T-helper 22 cell (primary cell): ENCODE measurements around the gene SEPTIN10.
"Not testable (repeated sequence)": the region's sequence is repeated elsewhere in the genome, so short reads cannot be mapped to it uniquely, and the experiment has no call there.

ENCODE experiments used
- DNase-seq: peaks from one replicate; pipeline ENCODE4 v3.0.0-alpha.2; 2020; ENCODE audit warnings: low read depth

The SEPTIN10 gene

DNA sequence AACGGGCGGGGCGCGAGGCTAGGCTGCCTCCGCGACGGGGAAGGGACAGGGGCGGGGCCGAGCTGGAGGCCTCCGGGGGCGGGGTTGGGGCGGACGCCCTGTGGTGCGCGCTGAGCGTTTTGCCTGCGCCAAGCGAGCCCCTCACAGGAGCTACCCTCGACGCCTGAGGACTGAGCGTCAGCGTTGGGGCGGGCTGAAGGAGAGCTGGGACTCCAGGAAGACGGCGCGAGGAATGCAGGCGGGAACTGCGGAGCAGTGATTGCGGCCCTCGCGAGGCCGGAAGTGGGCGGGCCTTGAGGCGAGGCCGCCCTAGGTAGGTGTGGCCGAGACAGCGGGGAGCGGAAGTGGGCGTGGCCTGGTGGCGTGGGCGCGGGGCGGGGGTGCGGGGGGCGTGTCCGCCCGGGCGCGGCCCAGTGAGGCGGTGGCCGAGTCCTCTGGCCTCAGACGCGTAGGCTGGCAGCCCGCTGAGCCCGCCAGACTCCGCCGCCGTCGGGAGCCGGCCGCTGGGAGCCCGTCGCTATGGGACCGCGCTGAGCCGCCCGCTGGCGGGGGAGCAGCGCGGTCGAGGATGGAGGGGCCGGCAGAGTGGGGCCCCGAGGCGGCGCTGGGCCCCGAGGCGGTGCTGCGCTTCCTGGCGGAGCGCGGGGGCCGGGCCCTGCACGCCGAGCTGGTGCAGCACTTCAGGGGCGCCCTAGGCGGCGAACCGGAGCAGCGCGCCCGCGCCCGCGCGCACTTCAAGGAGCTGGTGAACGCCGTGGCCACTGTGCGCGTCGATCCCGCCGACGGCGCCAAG lies at the start of gene SEPTIN10, which contains the start of gene SOWAHC:
TSS of gene SEPTIN10 (minus strand) at position 45 of the 793 bp plus-strand sequence. CDS start 139 bp downstream, outside the sequence.
TSS of gene SOWAHC (plus strand) at position 443 of the 793 bp plus-strand sequence. CDS start at position 569, 126 bp downstream.
- DNase-seq = peak; percentile 76

DNA sequence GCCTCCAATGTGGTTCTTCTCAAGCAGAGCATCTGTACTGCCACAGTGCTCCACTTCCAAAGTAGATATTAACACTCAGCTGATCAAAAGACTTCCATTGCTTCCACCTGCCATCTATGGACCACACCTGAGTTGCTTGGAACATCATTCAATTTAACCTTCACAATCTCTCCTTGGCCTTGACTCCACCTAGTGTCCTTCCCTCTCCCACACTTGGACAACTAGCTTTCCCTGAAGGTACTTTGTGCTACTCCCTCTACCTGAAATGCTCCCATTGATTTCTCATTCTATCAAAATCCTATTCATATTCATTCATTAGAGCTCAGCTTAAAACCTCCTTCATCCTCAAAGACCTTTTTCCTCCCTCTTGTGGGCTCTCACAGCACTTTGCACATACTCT lies 49.1 kb upstream of the SEPTIN10 start:
- DNase-seq = no peak

DNA sequence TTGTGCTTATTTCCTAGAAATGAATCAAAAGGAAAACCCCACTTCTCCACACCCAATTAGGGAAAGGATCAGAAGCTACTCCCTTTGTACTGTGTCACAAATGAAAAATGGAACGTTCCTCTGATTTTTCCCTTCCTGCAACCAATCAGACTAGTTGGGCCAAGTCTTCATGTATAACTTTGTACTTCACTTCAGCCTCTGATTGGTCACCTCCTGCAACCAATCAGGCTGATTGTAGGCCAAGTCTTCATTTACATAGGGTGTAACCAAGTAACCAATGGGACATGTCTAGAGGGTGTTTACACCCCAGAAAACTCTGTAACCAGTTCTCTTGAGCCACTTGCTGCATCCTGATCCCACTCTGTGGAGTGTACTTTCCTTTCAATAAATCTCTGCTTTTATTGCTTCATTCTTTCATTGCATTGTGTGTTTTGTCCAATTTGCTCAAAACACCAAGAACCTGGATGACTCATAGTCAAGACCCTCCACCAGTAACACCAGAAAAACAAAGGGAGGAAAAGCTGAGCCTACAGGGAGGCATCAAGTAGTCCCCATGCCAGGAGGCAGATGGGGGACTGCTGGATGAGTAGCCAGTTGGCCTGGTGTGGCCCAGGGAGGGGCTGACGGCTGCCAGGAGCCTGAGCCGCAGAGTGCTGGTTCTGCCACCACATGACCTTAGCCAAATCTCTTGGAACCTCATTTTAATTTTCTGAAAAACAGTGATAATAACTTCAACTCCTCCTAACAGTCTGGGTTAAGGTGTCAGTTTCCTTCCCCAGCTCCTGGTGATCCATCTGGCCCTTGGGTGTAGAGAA lies 46.5 kb upstream of the SEPTIN10 start:
- no peak for DNase-seq

DNA sequence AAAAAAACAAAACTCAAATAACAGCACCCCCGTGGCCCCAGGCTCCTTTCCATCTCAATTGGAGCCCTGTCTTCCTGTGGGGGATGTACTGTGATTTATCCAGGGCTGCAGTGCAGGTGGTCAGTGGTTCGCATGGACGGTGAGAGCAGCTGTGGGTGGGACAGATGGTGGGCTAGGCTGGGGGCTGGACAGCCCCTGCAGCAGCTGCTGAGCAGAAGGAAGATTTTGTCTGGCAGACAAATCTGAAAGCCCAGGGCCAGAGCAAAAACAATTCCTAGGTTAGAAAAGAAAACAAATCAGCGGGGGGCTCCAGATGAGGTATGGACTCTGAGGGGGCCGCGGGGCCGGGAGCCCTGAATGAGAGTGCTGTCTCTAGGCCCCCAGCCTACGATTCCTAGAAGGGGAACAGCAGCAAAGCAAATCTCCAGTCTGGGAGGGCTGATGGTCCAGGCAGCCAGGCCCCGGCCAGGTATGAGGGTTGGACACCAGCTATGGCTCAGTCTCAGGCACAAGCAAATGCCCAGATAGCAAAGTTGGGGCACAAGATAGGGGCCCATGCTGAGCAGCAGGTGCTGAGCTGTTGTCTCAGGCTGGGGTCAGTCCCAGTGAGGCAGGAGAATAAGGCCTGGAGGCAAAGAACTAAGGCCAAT lies 45.8 kb upstream of the SEPTIN10 start:
- no peak for DNase-seq

DNA sequence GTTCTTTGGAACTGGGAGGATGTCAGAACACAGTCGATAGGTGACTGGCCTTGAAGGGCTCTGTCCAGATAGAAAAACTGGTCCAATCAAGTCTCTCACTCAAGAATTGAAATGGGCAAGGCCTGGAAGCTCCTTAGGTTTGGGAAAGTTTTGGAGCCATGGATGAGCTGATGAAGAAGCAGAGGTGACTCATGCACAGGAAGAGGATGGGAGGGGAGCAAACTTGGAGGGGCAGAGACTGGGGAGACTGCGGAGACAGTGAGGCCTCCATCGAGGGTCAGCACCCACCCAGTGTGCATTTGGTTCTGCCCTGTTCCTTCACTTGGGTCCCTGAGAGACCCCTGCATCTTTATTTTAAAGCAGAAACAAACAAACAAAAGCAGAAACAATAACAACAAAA lies 41.5 kb upstream of the SEPTIN10 start:
- DNase-seq = no peak

DNA sequence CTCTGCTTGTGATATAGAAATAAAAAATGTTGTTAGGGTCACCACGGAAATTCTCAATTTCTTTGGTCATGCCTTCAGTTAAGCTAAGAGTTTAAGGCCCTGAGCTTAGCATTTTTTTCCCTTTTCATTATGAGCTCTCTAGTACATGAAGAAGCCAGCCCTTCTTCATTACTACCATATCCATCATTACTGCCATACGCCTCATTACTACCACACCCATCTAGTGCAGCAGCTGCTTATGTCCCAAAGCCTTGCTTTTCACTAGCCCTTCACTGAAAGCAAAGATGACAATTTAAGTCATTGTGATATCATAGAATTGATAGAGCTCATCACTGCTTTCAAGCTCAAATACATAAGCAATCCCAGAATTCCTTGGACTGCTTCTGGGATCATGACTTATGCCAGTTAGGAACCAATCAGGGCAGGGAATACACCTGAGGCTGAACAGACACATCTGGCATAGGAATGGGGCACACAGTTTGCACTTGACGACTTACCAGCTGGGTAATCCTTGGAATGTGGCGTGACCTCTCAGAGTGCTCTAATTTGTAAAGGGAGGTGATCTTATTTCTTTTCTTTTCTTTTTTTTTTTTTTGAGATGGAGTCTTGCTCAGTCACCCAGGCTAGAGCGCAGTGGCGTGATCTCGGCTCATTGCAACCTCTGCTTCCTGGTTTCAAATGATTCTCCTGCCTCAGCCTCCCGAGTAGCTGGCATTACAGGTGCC lies 40.7 kb upstream of the SEPTIN10 start:
- no peak for DNase-seq

DNA sequence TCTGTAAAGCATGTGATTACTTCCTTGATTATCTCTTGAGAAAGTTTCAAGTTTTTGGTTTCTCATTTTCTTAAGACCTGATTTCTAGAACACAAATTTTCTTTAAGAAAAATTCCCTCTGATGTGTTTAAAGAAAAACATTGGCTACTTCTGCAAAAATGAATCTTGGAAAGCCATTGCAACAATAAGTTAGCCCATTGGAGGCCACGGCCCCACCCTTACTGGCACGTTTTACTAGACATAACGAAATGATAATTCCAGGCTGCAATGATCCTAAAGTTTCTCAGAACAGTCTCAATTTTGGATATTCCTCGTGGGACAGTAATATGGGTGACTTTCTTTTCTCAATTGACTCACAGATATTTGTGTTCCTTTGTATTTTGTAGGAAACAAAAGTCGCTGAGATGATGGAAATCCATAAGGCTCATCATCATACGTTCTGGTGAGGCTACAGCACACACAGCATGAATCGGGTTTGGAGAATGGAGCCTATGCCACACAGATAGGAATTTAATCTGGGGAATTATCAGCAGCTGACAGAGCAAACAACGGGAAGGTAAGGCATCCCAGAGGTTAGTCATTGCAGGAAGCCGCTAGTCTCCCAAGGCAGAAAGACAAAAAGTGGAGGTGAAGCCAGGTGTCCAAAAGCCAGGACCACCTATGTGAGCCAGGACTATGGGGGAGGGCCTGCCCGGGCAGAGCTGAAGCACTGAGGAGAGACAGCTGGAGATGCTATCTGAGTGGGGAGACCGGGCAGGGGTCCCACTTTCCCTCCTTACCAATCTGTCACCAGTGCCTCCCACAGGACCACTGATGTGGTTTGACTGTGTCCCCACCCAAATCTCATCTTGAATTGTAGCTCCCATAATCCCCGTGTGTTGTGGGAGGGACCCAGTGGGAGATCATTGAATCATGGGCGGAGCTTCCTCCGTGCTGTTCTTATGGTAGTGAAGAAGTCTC lies 36.2 kb upstream of the SEPTIN10 start:
- no peak for DNase-seq

DNA sequence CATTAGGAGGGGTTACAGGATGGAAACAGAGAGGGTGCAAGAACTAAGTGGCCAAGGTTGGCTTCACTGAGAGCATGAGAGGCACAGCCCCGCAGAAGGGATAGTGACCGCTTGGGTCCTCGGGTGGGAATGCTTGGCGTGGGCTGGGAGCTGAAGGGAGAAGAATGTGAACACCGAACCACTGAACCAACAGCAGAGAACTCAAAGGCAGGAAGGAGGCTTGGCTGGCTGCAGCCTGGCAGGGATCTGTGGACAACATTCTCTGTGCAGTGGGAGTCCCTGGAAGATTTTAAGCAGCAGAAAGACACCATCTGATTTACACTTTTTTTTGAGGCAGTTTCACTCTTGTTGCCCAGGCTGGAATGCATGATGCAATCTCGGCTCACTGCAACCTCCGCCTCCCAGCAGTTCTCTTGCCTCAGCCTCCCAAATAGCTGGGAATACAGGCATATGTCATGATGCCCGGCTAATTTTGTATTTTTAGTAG lies 34.3 kb upstream of the SEPTIN10 start:
- DNase-seq = no peak

DNA sequence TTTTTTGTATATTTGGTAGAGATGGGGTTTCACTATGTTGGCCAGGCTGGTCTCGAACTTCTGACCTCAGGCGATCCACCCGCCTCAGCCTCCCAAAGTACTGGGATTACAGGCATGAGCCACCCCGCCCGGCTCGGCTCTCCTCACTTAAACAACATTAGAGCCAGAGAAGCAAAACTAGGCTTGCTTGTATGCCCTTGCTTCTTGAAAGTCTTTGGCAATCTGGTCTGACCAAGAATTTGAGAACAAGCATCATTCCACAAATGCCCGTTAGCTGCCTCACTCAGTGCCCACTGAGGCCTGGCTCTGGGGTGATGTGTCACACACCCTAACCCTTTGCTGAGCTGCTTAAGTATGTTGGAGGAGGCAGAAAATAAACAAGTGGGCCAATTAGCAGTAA lies 33.9 kb upstream of the SEPTIN10 start:
- DNase-seq = no peak

DNA sequence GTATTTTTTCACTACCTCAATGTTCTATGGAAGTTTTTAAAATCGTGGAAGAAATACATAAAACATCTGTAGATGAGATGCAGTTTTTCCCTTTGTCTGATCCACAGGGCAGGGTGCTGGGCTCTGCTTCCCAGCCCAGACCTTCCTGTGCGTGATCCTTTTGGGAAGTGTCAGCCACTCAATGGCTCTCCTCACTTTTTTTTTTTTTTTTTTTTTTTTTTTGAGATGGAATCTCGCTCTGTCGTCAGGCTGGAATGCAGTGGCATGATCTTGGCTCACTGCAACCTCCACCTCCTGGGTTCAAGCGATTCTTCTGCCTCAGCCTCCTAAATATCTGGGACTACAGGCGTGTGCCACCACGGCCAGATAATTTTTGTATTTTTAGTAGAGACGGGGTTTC lies 33.2 kb upstream of the SEPTIN10 start:
- no peak for DNase-seq

DNA sequence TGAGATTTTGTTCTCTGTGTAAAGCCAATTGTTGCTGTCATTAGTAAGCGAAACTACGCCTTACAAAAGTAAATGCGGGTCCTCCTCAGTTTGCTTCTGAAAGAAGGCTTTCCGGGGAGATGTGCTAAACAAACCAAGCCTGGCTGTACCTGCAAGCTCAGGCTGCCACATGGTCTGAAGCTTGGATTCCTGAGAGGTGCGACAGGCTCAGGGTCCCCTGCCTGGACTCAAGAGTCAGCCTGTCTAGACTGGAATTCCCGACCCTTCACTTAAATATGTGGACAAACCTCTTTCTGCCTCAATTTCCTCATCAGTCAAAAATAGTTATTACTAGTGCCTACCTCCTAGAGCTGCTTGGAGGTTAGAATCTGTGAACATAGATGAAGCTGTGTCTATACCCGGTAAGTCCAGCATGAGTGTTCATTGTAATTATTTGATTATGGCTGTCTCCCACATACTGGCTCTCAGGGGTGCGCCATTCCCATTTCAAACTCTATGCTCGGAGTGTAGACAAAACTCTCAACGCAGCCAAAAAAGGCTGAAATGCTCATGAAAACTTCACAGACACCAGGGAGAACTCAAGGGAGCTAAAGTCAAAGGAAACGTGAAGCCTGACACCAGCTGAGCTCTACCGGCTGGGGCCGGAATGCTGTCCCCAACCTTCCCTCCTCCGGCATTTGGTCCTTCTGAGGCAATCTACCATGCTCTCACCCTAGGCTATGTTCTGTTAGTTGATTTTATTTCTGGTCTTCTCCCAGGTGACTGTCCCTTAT lies 31.8 kb upstream of the SEPTIN10 start:
- no peak for DNase-seq

DNA sequence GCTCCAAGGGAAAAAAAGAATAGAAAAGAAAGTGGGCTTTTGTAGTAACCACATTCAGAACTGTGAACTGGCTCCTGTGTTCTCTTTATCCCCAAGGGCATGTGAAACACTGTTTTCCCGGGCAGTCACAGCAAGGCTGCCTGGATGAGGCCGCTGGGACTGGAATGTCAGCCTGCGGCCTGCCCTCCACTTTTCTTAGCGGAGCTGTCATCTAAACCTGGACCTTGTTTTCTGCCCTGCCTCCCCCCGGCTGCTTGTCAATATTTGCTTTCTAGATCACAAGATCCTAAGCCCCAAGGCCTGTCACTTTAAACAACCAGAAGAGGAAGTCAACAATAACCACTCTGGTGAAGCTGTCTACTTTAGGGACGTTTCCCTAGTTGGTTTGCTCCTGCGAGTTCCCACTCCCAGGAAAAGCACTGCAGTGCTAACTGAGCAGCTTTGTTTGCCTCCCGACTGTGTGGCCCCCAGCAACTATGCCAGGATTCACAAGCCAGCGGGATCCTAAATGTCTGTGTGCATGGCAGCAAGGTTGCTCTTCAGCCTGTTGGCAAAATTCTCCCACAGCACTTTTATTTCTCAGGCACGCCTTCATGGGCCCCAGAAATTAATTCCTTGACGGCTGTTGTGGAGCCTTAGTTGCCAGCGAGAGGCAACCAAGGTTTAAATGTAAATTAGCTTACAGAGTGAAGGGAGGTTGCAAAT lies 31.0 kb upstream of the SEPTIN10 start:
- DNase-seq = no peak

DNA sequence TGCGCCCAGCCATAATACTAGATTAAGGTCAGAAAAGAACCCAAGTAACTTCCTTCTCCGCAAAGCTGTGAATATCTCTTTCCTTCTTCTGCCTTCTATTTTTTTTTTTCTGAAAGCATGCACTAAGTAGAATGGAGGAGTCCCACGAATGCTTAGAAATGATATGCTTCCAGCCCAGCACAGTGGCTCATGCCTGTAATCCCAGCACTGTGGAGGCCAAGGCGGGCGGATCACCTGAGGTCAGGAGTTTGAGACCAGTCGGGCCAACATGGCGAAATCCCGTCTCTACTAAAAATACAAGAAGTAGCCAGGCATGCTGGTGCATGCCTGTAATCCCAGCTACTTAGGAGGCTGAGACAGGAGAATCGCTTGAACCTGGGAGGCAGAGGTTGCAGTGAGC lies 26.2 kb upstream of the SEPTIN10 start:
- not testable (repeated sequence) for DNase-seq

DNA sequence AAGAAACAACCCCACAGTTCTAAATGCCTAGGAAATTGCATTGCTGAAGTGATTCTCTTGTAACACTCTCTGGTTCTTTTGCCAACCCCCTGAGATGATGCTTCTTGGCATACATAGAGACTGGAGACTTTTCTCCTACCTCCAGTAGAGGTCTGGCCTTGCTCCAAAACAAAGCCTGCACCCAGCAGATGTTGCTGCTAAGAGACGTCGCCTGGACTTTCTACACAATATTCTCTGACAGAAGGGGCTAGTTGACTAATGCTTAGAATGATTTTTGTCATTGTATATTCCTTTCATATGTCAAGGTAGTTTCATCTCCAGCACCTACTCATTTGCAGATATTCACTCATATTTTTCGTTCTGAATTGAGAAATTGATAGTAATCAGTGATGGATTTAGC lies 25.0 kb upstream of the SEPTIN10 start:
- DNase-seq = no peak

DNA sequence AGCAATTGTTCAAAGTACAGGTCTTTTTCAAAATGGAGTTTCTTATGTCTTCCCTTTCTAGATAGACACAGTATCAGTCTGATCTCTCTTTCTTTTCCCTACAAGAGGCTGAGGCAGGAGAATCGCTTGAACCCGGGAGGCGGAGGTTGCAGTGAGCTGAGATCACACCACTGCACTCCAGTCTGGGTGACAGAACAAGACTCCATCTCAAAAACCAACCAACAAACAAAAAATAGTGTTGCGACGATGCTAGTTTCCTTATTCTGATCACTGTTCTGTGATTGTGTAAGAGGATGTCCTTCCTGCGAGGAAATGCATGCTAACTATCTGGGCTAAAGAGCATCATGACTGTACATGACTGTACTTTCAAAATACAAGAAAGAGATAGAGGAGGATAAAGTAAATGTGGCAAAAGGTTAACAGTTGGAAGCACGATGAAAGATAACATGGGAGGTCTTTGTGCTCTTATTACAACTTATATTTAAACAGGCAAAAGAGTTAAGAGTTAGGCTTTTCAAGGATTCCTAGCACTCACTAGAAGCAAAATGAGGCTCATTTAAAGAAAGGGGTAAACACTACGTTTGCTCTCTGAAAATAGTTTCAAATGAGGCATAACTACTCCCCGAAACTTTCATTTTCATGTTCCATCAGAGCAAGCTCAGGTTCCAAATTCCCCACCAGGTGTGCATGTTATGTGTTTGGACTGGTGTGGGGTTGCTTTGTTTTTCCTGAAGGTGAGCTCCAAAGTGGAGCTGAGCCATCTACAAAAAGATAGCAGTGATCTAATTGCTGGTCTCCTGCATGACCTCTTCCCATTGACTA lies 24.2 kb upstream of the SEPTIN10 start:
- no peak for DNase-seq

DNA sequence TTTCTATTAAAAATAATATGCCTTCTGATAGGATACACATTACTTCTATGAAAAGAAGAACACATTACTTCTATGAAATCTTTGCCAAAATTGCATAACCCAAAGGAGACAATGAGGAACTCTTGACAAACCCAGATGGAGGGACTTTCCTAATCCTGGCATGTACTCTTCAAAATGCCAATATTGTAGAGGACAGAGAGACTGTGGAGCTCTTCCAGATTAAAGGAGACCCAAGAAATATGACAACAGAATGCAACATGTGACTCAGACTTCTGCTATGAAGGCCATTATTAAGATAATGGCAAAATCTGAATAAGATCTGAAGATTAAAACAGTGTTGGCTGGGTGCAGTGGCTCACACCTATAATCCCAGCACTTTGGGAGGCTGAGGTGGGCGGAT lies 22.6 kb upstream of the SEPTIN10 start:
- no peak for DNase-seq

DNA sequence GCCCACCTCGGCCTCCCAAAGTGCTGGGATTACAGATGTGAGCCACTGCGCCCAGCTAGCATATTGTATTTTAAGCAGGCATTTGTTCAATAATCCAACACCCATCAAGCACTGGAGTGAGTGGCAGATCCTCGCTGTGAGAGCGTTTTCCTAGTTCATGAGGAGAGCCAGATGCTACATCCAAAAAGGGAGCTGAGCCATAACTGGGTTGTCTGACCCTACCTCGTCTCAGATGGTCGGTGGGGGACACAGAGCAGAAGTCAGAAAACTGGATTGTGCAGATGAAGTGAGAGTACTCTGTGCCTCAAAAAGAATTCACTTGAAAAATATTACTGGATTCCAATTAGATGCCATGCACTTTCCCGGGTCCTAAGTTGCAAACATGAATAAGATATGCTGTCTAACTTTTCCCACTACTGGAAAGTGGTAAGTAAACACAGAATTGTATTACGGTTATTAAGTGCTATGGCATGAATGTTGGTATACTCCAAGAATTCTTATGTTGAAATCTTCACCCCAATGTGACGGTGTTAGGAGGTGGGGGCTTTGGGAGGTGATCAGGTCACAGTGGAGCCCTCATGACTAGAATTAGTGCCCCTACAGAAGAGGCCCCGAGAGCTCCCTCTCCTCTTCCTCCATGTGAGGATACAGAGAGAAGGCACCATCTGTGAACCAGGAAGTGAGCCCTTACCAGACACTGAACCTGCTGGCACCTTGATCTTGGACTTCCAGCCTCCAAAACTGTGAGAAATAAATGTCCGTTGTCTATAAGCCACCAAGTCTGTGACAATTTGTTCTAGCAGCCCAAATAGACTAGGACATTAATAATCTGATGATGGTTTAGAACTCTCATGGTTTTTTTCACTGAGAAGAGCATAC lies 21.9 kb upstream of the SEPTIN10 start:
- DNase-seq = no peak
